ENCODE results near the gene DSN1. TPM values are rescaled to one million over a fixed set of nuclear protein-coding genes. Genes with fewer than 3 reads are reported as not detected.

Gene DSN1
- total RNA-seq (2014; rRNA removed; shearing (Covaris generic)) = 66.6 and 75.3 TPM in 2 replicates

- DNase-seq = peak; percentile 100
- Histone ChIP-seq H3K4me1 (peaks cover 27% of the 10 kb centered on the region), H3K27ac (peak within 1 kb of the TSS; percentile 84), H3K27me3 (no peaks in the 10 kb centered on the region), H3K4me3 (peak within 1 kb of the TSS; percentile 76), H3K9me3 (replicated peaks) (no peaks in the 10 kb centered on the region), H3K36me3 (peaks cover 15% of the 10 kb centered on the region)
Observed at GRCh38 chr20:36773597-36774390, at the start of gene DSN1. TSS of gene DSN1 (minus strand) at chr20:36773763. CDS start at chr20:36771458, 2,305 bp downstream.

- Histone ChIP-seq H3K27me3 (no peaks in the 10 kb centered on the region), H3K36me3 (peaks cover 27% of the 10 kb centered on the region), H3K4me3 (no peak overlapping the region), H3K27ac (peak overlapping the region; percentile 26; the same call in 1 of the 2 replicates), H3K4me1 (peaks cover 6% of the 10 kb centered on the region; the same call in 1 of the 2 replicates), H3K9me3 (replicated peaks) (no peaks in the 10 kb centered on the region)
- DNase-seq = peak; percentile 61 to 71
Observed at GRCh38 chr20:36823121-36823520, 49.6 kb upstream of the DSN1 start.

- peak in 1 of 2 experiments; percentile 47 for DNase-seq
- no peak overlapping the region for H3K27ac ChIP-seq
Observed at GRCh38 chr20:36821964-36822437, 48.4 kb upstream of the DSN1 start.

GRCh38 chr20:36820928-36821327 is 47.4 kb upstream of the DSN1 start:
- no peak overlapping the region for H3K4me3 ChIP-seq
- H3K36me3 ChIP-seq = peaks cover 21% of the 10 kb centered on the region
- H3K27ac ChIP-seq = no peak overlapping the region
- H3K27me3 ChIP-seq = no peaks in the 10 kb centered on the region
- H3K9me3 ChIP-seq (replicated peaks) = no peaks in the 10 kb centered on the region
- DNase-seq = no peak
- peaks cover 6% of the 10 kb centered on the region; the same call in 1 of the 2 replicates for H3K4me1 ChIP-seq

More at GRCh38 chr20:36821964-36822437, 48.4 kb upstream of the DSN1 start:
- Histone ChIP-seq H3K4me3 (no peak overlapping the region), H3K27me3 (no peaks in the 10 kb centered on the region), H3K36me3 (peaks cover 20% of the 10 kb centered on the region), H3K9me3 (replicated peaks) (no peaks in the 10 kb centered on the region), H3K4me1 (peaks cover 6% of the 10 kb centered on the region; the same call in 1 of the 2 replicates)

GRCh38 chr20:36820073-36820472 is 46.5 kb upstream of the DSN1 start:
- DNase-seq = no peak
- Histone ChIP-seq H3K9me3 (replicated peaks) (no peaks in the 10 kb centered on the region), H3K36me3 (peaks cover 23% of the 10 kb centered on the region), H3K4me1 (peaks cover 6% of the 10 kb centered on the region; the same call in 1 of the 2 replicates), H3K4me3 (no peak overlapping the region), H3K27ac (no peak overlapping the region), H3K27me3 (no peaks in the 10 kb centered on the region)

GRCh38 chr20:36819659-36820058 is 46.1 kb upstream of the DSN1 start:
- DNase-seq = no peak
- H3K36me3 ChIP-seq = peaks cover 24% of the 10 kb centered on the region
- H3K4me3 ChIP-seq = no peak overlapping the region
- H3K27me3 ChIP-seq = no peaks in the 10 kb centered on the region
- H3K27ac ChIP-seq = no peak overlapping the region
- no peaks in the 10 kb centered on the region for H3K9me3 ChIP-seq (replicated peaks)
- peaks cover 6% of the 10 kb centered on the region; the same call in 1 of the 2 replicates for H3K4me1 ChIP-seq

GRCh38 chr20:36818861-36819260 is 45.3 kb upstream of the DSN1 start:
- Histone ChIP-seq H3K9me3 (replicated peaks) (no peaks in the 10 kb centered on the region), H3K27ac (no peak overlapping the region), H3K4me3 (no peak overlapping the region), H3K4me1 (peaks cover 6% of the 10 kb centered on the region; the same call in 1 of the 2 replicates), H3K27me3 (no peaks in the 10 kb centered on the region), H3K36me3 (peaks cover 30% of the 10 kb centered on the region)
- no peak for DNase-seq

- no peaks in the 10 kb centered on the region for H3K27me3 ChIP-seq
- no peaks in the 10 kb centered on the region; the same call in 1 of the 2 replicates for H3K4me1 ChIP-seq
- no peaks in the 10 kb centered on the region for H3K9me3 ChIP-seq (replicated peaks)
- H3K36me3 ChIP-seq = peaks cover 31% of the 10 kb centered on the region
- no peak overlapping the region for H3K4me3 ChIP-seq
- DNase-seq = no peak
- H3K27ac ChIP-seq = no peak overlapping the region
Observed at GRCh38 chr20:36818185-36818584, 44.6 kb upstream of the DSN1 start.

GRCh38 chr20:36817496-36817895 is 43.9 kb upstream of the DSN1 start:
- no peak for DNase-seq
- Histone ChIP-seq H3K27ac (no peak overlapping the region), H3K27me3 (no peaks in the 10 kb centered on the region), H3K9me3 (replicated peaks) (no peaks in the 10 kb centered on the region), H3K4me3 (no peak overlapping the region), H3K36me3 (peaks cover 35% of the 10 kb centered on the region), H3K4me1 (no peaks in the 10 kb centered on the region; the same call in 1 of the 2 replicates)

GRCh38 chr20:36815454-36816091 is 42.0 kb upstream of the DSN1 start:
- H3K36me3 ChIP-seq = peaks cover 45% of the 10 kb centered on the region
- no peak for DNase-seq
- H3K27me3 ChIP-seq = no peaks in the 10 kb centered on the region
- H3K4me3 ChIP-seq = no peak overlapping the region
- no peaks in the 10 kb centered on the region for H3K4me1 ChIP-seq
- no peaks in the 10 kb centered on the region for H3K9me3 ChIP-seq (replicated peaks)
- H3K27ac ChIP-seq = no peak overlapping the region

GRCh38 chr20:36812594-36813463 is 39.3 kb upstream of the DSN1 start:
- Histone ChIP-seq H3K4me1 (no peaks in the 10 kb centered on the region), H3K4me3 (no peak overlapping the region), H3K36me3 (peaks cover 64% of the 10 kb centered on the region), H3K27ac (no peak overlapping the region), H3K27me3 (no peaks in the 10 kb centered on the region), H3K9me3 (replicated peaks) (no peaks in the 10 kb centered on the region)
- DNase-seq = no peak

- no peak overlapping the region for H3K27ac ChIP-seq
- no peaks in the 10 kb centered on the region for H3K27me3 ChIP-seq
- no peaks in the 10 kb centered on the region for H3K9me3 ChIP-seq (replicated peaks)
- H3K36me3 ChIP-seq = peaks cover 74% of the 10 kb centered on the region
- peak; percentile 76 to 82 for DNase-seq
- no peak overlapping the region for H3K4me3 ChIP-seq
- no peaks in the 10 kb centered on the region for H3K4me1 ChIP-seq
Observed at GRCh38 chr20:36808317-36809257, 35.0 kb upstream of the DSN1 start.

- Histone ChIP-seq H3K4me3 (no peak overlapping the region), H3K9me3 (replicated peaks) (no peaks in the 10 kb centered on the region), H3K4me1 (no peaks in the 10 kb centered on the region), H3K36me3 (peaks cover 84% of the 10 kb centered on the region), H3K27me3 (no peaks in the 10 kb centered on the region), H3K27ac (no peak overlapping the region)
- DNase-seq = no peak
Observed at GRCh38 chr20:36806049-36806448, 32.5 kb upstream of the DSN1 start.

Measured in SJCRH30 (cell line).